Measurements from ENCODE around the gene CHCHD6. TPM values are rescaled to one million over a fixed set of nuclear protein-coding genes. Genes with fewer than 3 reads are reported as not detected.

The CHCHD6 gene
- polyA plus RNA-seq, 1 donor: 10.8 TPM

- Histone ChIP-seq H3K9me3 (ENCODE audit: control insufficient read depth, low read depth, low read length) (no peaks in the 10 kb centered on the region), H3K4me3 (ENCODE audit: low read length) (no peak overlapping the region), H3K4me1 (ENCODE audit: control insufficient read depth, insufficient read depth, low read length) (no peaks in the 10 kb centered on the region), H3K27ac (ENCODE audit: low read length) (no peak overlapping the region), H3K27me3 (ENCODE audit: control insufficient read depth, insufficient read depth, low read length) (no peaks in the 10 kb centered on the region), H3K36me3 (ENCODE audit: control insufficient read depth, insufficient read depth, low read length) (no peaks in the 10 kb centered on the region)
- DNase-seq: peak; percentile 36 to 60
- WGBS (ENCODE audit: insufficient coverage, low lambda C conversion rate): no CpG with 5 or more reads among the region's 7 CpGs
These were observed 47.7 kb downstream of the CHCHD6 start for GRCh38 chr3:126751611-126752302.

GRCh38 chr3:126752303-126753190 lies 48.5 kb downstream of the CHCHD6 start:
- Histone ChIP-seq H3K4me1 (ENCODE audit: control insufficient read depth, insufficient read depth, low read length) (no peaks in the 10 kb centered on the region), H3K4me3 (ENCODE audit: low read length) (no peak overlapping the region), H3K27ac (ENCODE audit: low read length) (no peak overlapping the region), H3K36me3 (ENCODE audit: control insufficient read depth, insufficient read depth, low read length) (no peaks in the 10 kb centered on the region), H3K27me3 (ENCODE audit: control insufficient read depth, insufficient read depth, low read length) (no peaks in the 10 kb centered on the region), H3K9me3 (ENCODE audit: control insufficient read depth, low read depth, low read length) (no peaks in the 10 kb centered on the region)
- DNase-seq: peak; percentile 59 to 72
- no CpG with 5 or more reads among the region's 15 CpGs for WGBS (ENCODE audit: insufficient coverage, low lambda C conversion rate)

GRCh38 chr3:126753191-126754160 lies 49.4 kb downstream of the CHCHD6 start:
- no peak for DNase-seq
- Histone ChIP-seq H3K9me3 (ENCODE audit: control insufficient read depth, low read depth, low read length) (no peaks in the 10 kb centered on the region), H3K27ac (ENCODE audit: low read length) (no peak overlapping the region), H3K36me3 (ENCODE audit: control insufficient read depth, insufficient read depth, low read length) (no peaks in the 10 kb centered on the region), H3K27me3 (ENCODE audit: control insufficient read depth, insufficient read depth, low read length) (no peaks in the 10 kb centered on the region), H3K4me1 (ENCODE audit: control insufficient read depth, insufficient read depth, low read length) (no peaks in the 10 kb centered on the region), H3K4me3 (ENCODE audit: low read length) (no peak overlapping the region)
- no CpG with 5 or more reads among the region's 14 CpGs for WGBS (ENCODE audit: insufficient coverage, low lambda C conversion rate)

GRCh38 chr3:126755866-126756265 lies 51.8 kb downstream of the CHCHD6 start:
- H3K9me3 ChIP-seq (ENCODE audit: control insufficient read depth, low read depth, low read length): no peaks in the 10 kb centered on the region

GRCh38 chr3:126758026-126758425 lies 54.0 kb downstream of the CHCHD6 start:
- Histone ChIP-seq H3K4me3 (ENCODE audit: low read length) (no peak overlapping the region), H3K36me3 (ENCODE audit: control insufficient read depth, insufficient read depth, low read length) (no peaks in the 10 kb centered on the region), H3K27me3 (ENCODE audit: control insufficient read depth, insufficient read depth, low read length) (no peaks in the 10 kb centered on the region), H3K27ac (ENCODE audit: low read length) (no peak overlapping the region), H3K9me3 (ENCODE audit: control insufficient read depth, low read depth, low read length) (no peaks in the 10 kb centered on the region), H3K4me1 (ENCODE audit: control insufficient read depth, insufficient read depth, low read length) (no peaks in the 10 kb centered on the region)
- DNase-seq: no peak
- no CpG with 5 or more reads among the region's 3 CpGs for WGBS (ENCODE audit: insufficient coverage, low lambda C conversion rate)

More at GRCh38 chr3:126755866-126756265, 51.8 kb downstream of the CHCHD6 start:
- no peaks in the 10 kb centered on the region for H3K27me3 ChIP-seq (ENCODE audit: control insufficient read depth, insufficient read depth, low read length)
- no peak overlapping the region for H3K4me3 ChIP-seq (ENCODE audit: low read length)
- no peaks in the 10 kb centered on the region for H3K4me1 ChIP-seq (ENCODE audit: control insufficient read depth, insufficient read depth, low read length)
- no peaks in the 10 kb centered on the region for H3K36me3 ChIP-seq (ENCODE audit: control insufficient read depth, insufficient read depth, low read length)
- WGBS (ENCODE audit: insufficient coverage, low lambda C conversion rate): no CpG with 5 or more reads among the region's 5 CpGs
- no peak for DNase-seq
- H3K27ac ChIP-seq (ENCODE audit: low read length): no peak overlapping the region

- no peak overlapping the region for H3K27ac ChIP-seq (ENCODE audit: low read length)
- 100% methylated on average over 1 of the region's 4 CpGs for WGBS (ENCODE audit: insufficient coverage, low lambda C conversion rate)
- H3K27me3 ChIP-seq (ENCODE audit: control insufficient read depth, insufficient read depth, low read length): no peaks in the 10 kb centered on the region
- no peak overlapping the region for H3K4me3 ChIP-seq (ENCODE audit: low read length)
- H3K36me3 ChIP-seq (ENCODE audit: control insufficient read depth, insufficient read depth, low read length): no peaks in the 10 kb centered on the region
- H3K4me1 ChIP-seq (ENCODE audit: control insufficient read depth, insufficient read depth, low read length): no peaks in the 10 kb centered on the region
- no peaks in the 10 kb centered on the region for H3K9me3 ChIP-seq (ENCODE audit: control insufficient read depth, low read depth, low read length)
- no peak for DNase-seq
These were observed 54.8 kb downstream of the CHCHD6 start for GRCh38 chr3:126758882-126759281.

- Histone ChIP-seq H3K27ac (ENCODE audit: low read length) (no peak overlapping the region), H3K9me3 (ENCODE audit: control insufficient read depth, low read depth, low read length) (no peaks in the 10 kb centered on the region), H3K36me3 (ENCODE audit: control insufficient read depth, insufficient read depth, low read length) (no peaks in the 10 kb centered on the region), H3K4me1 (ENCODE audit: control insufficient read depth, insufficient read depth, low read length) (no peaks in the 10 kb centered on the region), H3K27me3 (ENCODE audit: control insufficient read depth, insufficient read depth, low read length) (no peaks in the 10 kb centered on the region), H3K4me3 (ENCODE audit: low read length) (no peak overlapping the region)
- WGBS (ENCODE audit: insufficient coverage, low lambda C conversion rate): 100% methylated on average over 1 of the region's 1 CpG
- no peak for DNase-seq
These were observed 56.5 kb downstream of the CHCHD6 start for GRCh38 chr3:126760541-126760940.

GRCh38 chr3:126763035-126763434 lies 59.0 kb downstream of the CHCHD6 start:
- H3K4me1 ChIP-seq (ENCODE audit: control insufficient read depth, insufficient read depth, low read length): no peaks in the 10 kb centered on the region
- H3K36me3 ChIP-seq (ENCODE audit: control insufficient read depth, insufficient read depth, low read length): no peaks in the 10 kb centered on the region
- no peak for DNase-seq
- no peak overlapping the region for H3K4me3 ChIP-seq (ENCODE audit: low read length)
- no peaks in the 10 kb centered on the region for H3K27me3 ChIP-seq (ENCODE audit: control insufficient read depth, insufficient read depth, low read length)
- no peak overlapping the region for H3K27ac ChIP-seq (ENCODE audit: low read length)
- no peaks in the 10 kb centered on the region for H3K9me3 ChIP-seq (ENCODE audit: control insufficient read depth, low read depth, low read length)

GRCh38 chr3:126765187-126766069 lies 61.4 kb downstream of the CHCHD6 start:
- Histone ChIP-seq H3K27ac (ENCODE audit: low read length) (no peak overlapping the region), H3K9me3 (ENCODE audit: control insufficient read depth, low read depth, low read length) (no peaks in the 10 kb centered on the region), H3K36me3 (ENCODE audit: control insufficient read depth, insufficient read depth, low read length) (no peaks in the 10 kb centered on the region), H3K4me3 (ENCODE audit: low read length) (no peak overlapping the region), H3K27me3 (ENCODE audit: control insufficient read depth, insufficient read depth, low read length) (no peaks in the 10 kb centered on the region), H3K4me1 (ENCODE audit: control insufficient read depth, insufficient read depth, low read length) (no peaks in the 10 kb centered on the region)
- no peak for DNase-seq
- WGBS (ENCODE audit: insufficient coverage, low lambda C conversion rate): 93% methylated on average over 2 of the region's 17 CpGs
